Measurements from ENCODE around the gene RYR1.
"Not testable (repeated sequence)": the region's sequence is repeated elsewhere in the genome, so short reads cannot be mapped to it uniquely, and the experiment has no call there.

The RYR1 gene

GRCh38 chr19:38569368-38569983 lies 136.0 kb downstream of the RYR1 start:
- Mint-ChIP-seq H3K27ac (no peak overlapping the region), H3K4me3 (no peak overlapping the region), H3K36me3 (no peaks in the 10 kb centered on the region), H3K9me3 (no peaks in the 10 kb centered on the region), H3K27me3 (peaks cover 16 to 26% of the 10 kb centered on the region in 2 donors), H3K4me1 (peaks cover 5 to 8% of the 10 kb centered on the region in 2 donors)
- DNase-seq (no peak), ATAC-seq (replicated peaks) (peak in 1 of 2 donors; percentile 26)

GRCh38 chr19:38571682-38572081 lies 138.2 kb downstream of the RYR1 start:
- no peak overlapping the region for H3K27ac Mint-ChIP-seq
- H3K36me3 Mint-ChIP-seq, result no peaks in the 10 kb centered on the region
- no peak overlapping the region for H3K4me3 Mint-ChIP-seq
- H3K9me3 Mint-ChIP-seq, result no peaks in the 10 kb centered on the region
- peaks cover 5 to 12% of the 10 kb centered on the region in 2 donors for H3K27me3 Mint-ChIP-seq
- no peak for ATAC-seq (replicated peaks)
- DNase-seq, result no peak
- no peaks in the 10 kb centered on the region for H3K4me1 Mint-ChIP-seq

- peaks cover 0 to 5% of the 10 kb centered on the region in 2 donors for H3K27me3 Mint-ChIP-seq
- H3K4me3 Mint-ChIP-seq, result no peak overlapping the region
- no peak for DNase-seq
- no peaks in the 10 kb centered on the region for H3K36me3 Mint-ChIP-seq
- H3K27ac Mint-ChIP-seq, result no peak overlapping the region
- no peaks in the 10 kb centered on the region for H3K4me1 Mint-ChIP-seq
- ATAC-seq (replicated peaks), result no peak
- H3K9me3 Mint-ChIP-seq, result no peaks in the 10 kb centered on the region
These were observed 144.3 kb downstream of the RYR1 start for GRCh38 chr19:38577826-38578225.

GRCh38 chr19:38579304-38579703 lies 145.8 kb downstream of the RYR1 start:
- DNase-seq; H3K27ac Mint-ChIP-seq; H3K36me3 Mint-ChIP-seq; H3K4me3 Mint-ChIP-seq; ATAC-seq (replicated peaks); H3K4me1 Mint-ChIP-seq; H3K27me3 Mint-ChIP-seq; H3K9me3 Mint-ChIP-seq: not testable (repeated sequence)

GRCh38 chr19:38580080-38580479 lies 146.6 kb downstream of the RYR1 start:
- ATAC-seq (replicated peaks) (no peak), DNase-seq (no peak)
- no peaks in the 10 kb centered on the region for H3K36me3 Mint-ChIP-seq
- no peak overlapping the region for H3K27ac Mint-ChIP-seq
- H3K4me3 Mint-ChIP-seq, result no peak overlapping the region
- peaks cover 0 to 5% of the 10 kb centered on the region in 2 donors for H3K27me3 Mint-ChIP-seq
- peaks cover 5 to 6% of the 10 kb centered on the region in 2 donors for H3K4me1 Mint-ChIP-seq
- no peaks in the 10 kb centered on the region for H3K9me3 Mint-ChIP-seq

- H3K9me3 Mint-ChIP-seq, result no peaks in the 10 kb centered on the region
- H3K27me3 Mint-ChIP-seq, result peaks cover 0 to 5% of the 10 kb centered on the region in 2 donors
- peaks cover 14 to 21% of the 10 kb centered on the region in 2 donors for H3K36me3 Mint-ChIP-seq
- H3K27ac Mint-ChIP-seq, result peak overlapping the region; percentile 10
- ATAC-seq (replicated peaks) (peak; percentile 89 to 92), DNase-seq (peak; percentile 29)
- no peak overlapping the region for H3K4me3 Mint-ChIP-seq
- H3K4me1 Mint-ChIP-seq, result peaks cover 5 to 12% of the 10 kb centered on the region in 2 donors
These were observed 149.9 kb downstream of the RYR1 start for GRCh38 chr19:38583219-38583984.

GRCh38 chr19:38583985-38584305 lies 150.5 kb downstream of the RYR1 start:
- DNase-seq (no peak), ATAC-seq (replicated peaks) (no peak)
- Mint-ChIP-seq H3K9me3 (no peaks in the 10 kb centered on the region), H3K4me3 (no peak overlapping the region), H3K27ac (no peak overlapping the region), H3K36me3 (peaks cover 14 to 23% of the 10 kb centered on the region in 2 donors), H3K27me3 (peaks cover 0 to 5% of the 10 kb centered on the region in 2 donors), H3K4me1 (peaks cover 5 to 12% of the 10 kb centered on the region in 2 donors)

- Mint-ChIP-seq H3K27ac (no peak overlapping the region), H3K4me3 (no peak overlapping the region), H3K9me3 (no peaks in the 10 kb centered on the region), H3K36me3 (peaks cover 22 to 32% of the 10 kb centered on the region in 2 donors), H3K27me3 (no peaks in the 10 kb centered on the region), H3K4me1 (peaks cover 5 to 12% of the 10 kb centered on the region in 2 donors)
- ATAC-seq (replicated peaks) (no peak), DNase-seq (no peak)
These were observed 154.1 kb downstream of the RYR1 start for GRCh38 chr19:38587562-38587961.

- no peaks in the 10 kb centered on the region for H3K9me3 Mint-ChIP-seq
- DNase-seq (no peak), ATAC-seq (replicated peaks) (no peak)
- peaks cover 22 to 35% of the 10 kb centered on the region in 2 donors for H3K36me3 Mint-ChIP-seq
- no peak overlapping the region for H3K4me3 Mint-ChIP-seq
- no peak overlapping the region for H3K27ac Mint-ChIP-seq
- H3K4me1 Mint-ChIP-seq, result peaks cover 5 to 12% of the 10 kb centered on the region in 2 donors
- no peaks in the 10 kb centered on the region for H3K27me3 Mint-ChIP-seq
These were observed 154.6 kb downstream of the RYR1 start for GRCh38 chr19:38588041-38588440.

GRCh38 chr19:38592940-38593339 lies 159.4 kb downstream of the RYR1 start:
- Mint-ChIP-seq H3K36me3 (peaks cover 38 to 51% of the 10 kb centered on the region in 2 donors), H3K4me3 (no peak overlapping the region), H3K27ac (no peak overlapping the region), H3K9me3 (no peaks in the 10 kb centered on the region), H3K27me3 (no peaks in the 10 kb centered on the region), H3K4me1 (peaks cover 4 to 10% of the 10 kb centered on the region in 2 donors)
- peak in 1 of 2 donors; percentile 33 for ATAC-seq (replicated peaks)
- DNase-seq, result no peak

- Mint-ChIP-seq H3K36me3 (peaks cover 39 to 54% of the 10 kb centered on the region in 2 donors), H3K4me1 (peaks cover 12 to 13% of the 10 kb centered on the region in 2 donors), H3K27ac (no peak overlapping the region), H3K27me3 (no peaks in the 10 kb centered on the region), H3K9me3 (peaks cover 0 to 2% of the 10 kb centered on the region in 2 donors), H3K4me3 (no peak overlapping the region)
- ATAC-seq (replicated peaks) (peak; percentile 33 to 36), DNase-seq (no peak)
These were observed 162.8 kb downstream of the RYR1 start for GRCh38 chr19:38596057-38596981.

- DNase-seq (no peak), ATAC-seq (replicated peaks) (no peak)
- Mint-ChIP-seq H3K4me1 (peaks cover 12 to 13% of the 10 kb centered on the region in 2 donors), H3K9me3 (peaks cover 0 to 3% of the 10 kb centered on the region in 2 donors), H3K27me3 (no peaks in the 10 kb centered on the region), H3K36me3 (peaks cover 44 to 59% of the 10 kb centered on the region in 2 donors), H3K4me3 (no peak overlapping the region), H3K27ac (no peak overlapping the region)
These were observed 163.6 kb downstream of the RYR1 start for GRCh38 chr19:38597075-38597474.

GRCh38 chr19:38599722-38600121 lies 166.2 kb downstream of the RYR1 start:
- DNase-seq, result no peak
- Mint-ChIP-seq H3K9me3 (peaks cover 0 to 3% of the 10 kb centered on the region in 2 donors), H3K27ac (no peak overlapping the region), H3K4me1 (peaks cover 12 to 13% of the 10 kb centered on the region in 2 donors), H3K36me3 (peaks cover 41 to 52% of the 10 kb centered on the region in 2 donors), H3K4me3 (no peak overlapping the region), H3K27me3 (no peaks in the 10 kb centered on the region)
- ATAC-seq (replicated peaks), result no peak

GRCh38 chr19:38602856-38603255 lies 169.4 kb downstream of the RYR1 start:
- Mint-ChIP-seq H3K4me1 (peaks cover 14 to 21% of the 10 kb centered on the region in 2 donors), H3K36me3 (peaks cover 36 to 46% of the 10 kb centered on the region in 2 donors)
- not testable (repeated sequence) for H3K4me3 Mint-ChIP-seq; H3K27me3 Mint-ChIP-seq; DNase-seq; ATAC-seq (replicated peaks); H3K27ac Mint-ChIP-seq; H3K9me3 Mint-ChIP-seq
